ENCODE data around the gene IL24. TPM values are rescaled to one million over a fixed set of nuclear protein-coding genes. Genes with fewer than 3 reads are reported as not detected.
"Not testable (repeated sequence)": the region's sequence is repeated elsewhere in the genome, so short reads cannot be mapped to it uniquely, and the experiment has no call there.

The IL24 gene
- not detected for total RNA-seq

GRCh38 chr1:206897175-206897574, at the start of gene IL24:
Gene IL24, plus strand, starts transcription at chr1:206897443. Its CDS starts 390 bp downstream, at chr1:206897833.
- H3K4me3 ChIP-seq, result no peak within 1 kb of the TSS
- no peak for TF ChIP-seq CTCF (IDR thresholded peaks at IDR 0.05)
- no peaks in the 10 kb centered on the region for H3K36me3 ChIP-seq
- ATAC-seq (ENCODE audit: insufficient number of reproducible peaks, low FRiP score, low read depth), result no peak
- no peaks in the 10 kb centered on the region for H3K4me1 ChIP-seq (ENCODE audit: control insufficient read depth in 1 of 2, low read depth in 2 of 2)
- H3K9me3 ChIP-seq, result no peaks in the 10 kb centered on the region
- H3K27ac ChIP-seq, result no peak within 1 kb of the TSS
- H3K27me3 ChIP-seq (replicated peaks; ENCODE audit: insufficient read depth), result no peaks in the 10 kb centered on the region
- no peak for DNase-seq (ENCODE audit: low spot score)

GRCh38 chr1:206847946-206848345, 49.3 kb upstream of the IL24 start:
- no peaks in the 10 kb centered on the region for H3K4me1 ChIP-seq (ENCODE audit: control insufficient read depth in 1 of 2, low read depth in 2 of 2)
- H3K9me3 ChIP-seq, result no peaks in the 10 kb centered on the region
- no peak for ATAC-seq (ENCODE audit: insufficient number of reproducible peaks, low FRiP score, low read depth)
- no peaks in the 10 kb centered on the region for H3K36me3 ChIP-seq
- no peak overlapping the region for H3K27ac ChIP-seq
- no peak for DNase-seq (ENCODE audit: low spot score)
- no peaks in the 10 kb centered on the region for H3K27me3 ChIP-seq (replicated peaks; ENCODE audit: insufficient read depth)
- TF ChIP-seq CTCF (IDR thresholded peaks at IDR 0.05), result no peak
- H3K4me3 ChIP-seq, result no peak overlapping the region

GRCh38 chr1:206850401-206850800, 46.8 kb upstream of the IL24 start:
- Histone ChIP-seq H3K4me1 (ENCODE audit: control insufficient read depth in 1 of 2, low read depth in 2 of 2) (no peaks in the 10 kb centered on the region), H3K36me3 (no peaks in the 10 kb centered on the region), H3K27ac (no peak overlapping the region), H3K27me3 (replicated peaks; ENCODE audit: insufficient read depth) (no peaks in the 10 kb centered on the region), H3K9me3 (no peaks in the 10 kb centered on the region), H3K4me3 (no peak overlapping the region)
- DNase-seq (ENCODE audit: low spot score), result no peak
- no peak for ATAC-seq (ENCODE audit: insufficient number of reproducible peaks, low FRiP score, low read depth)
- TF ChIP-seq CTCF (IDR thresholded peaks at IDR 0.05), result no peak

GRCh38 chr1:206851341-206852010, 45.8 kb upstream of the IL24 start:
- no peak overlapping the region for H3K4me3 ChIP-seq
- no peaks in the 10 kb centered on the region for H3K36me3 ChIP-seq
- ATAC-seq (ENCODE audit: insufficient number of reproducible peaks, low FRiP score, low read depth), result no peak
- H3K9me3 ChIP-seq, result no peaks in the 10 kb centered on the region
- DNase-seq (ENCODE audit: low spot score), result no peak
- H3K4me1 ChIP-seq (ENCODE audit: control insufficient read depth in 1 of 2, low read depth in 2 of 2), result no peaks in the 10 kb centered on the region
- no peak for TF ChIP-seq CTCF (IDR thresholded peaks at IDR 0.05)
- H3K27ac ChIP-seq, result no peak overlapping the region
- H3K27me3 ChIP-seq (replicated peaks; ENCODE audit: insufficient read depth), result no peaks in the 10 kb centered on the region

- not testable (repeated sequence) for H3K27ac ChIP-seq; ATAC-seq (ENCODE audit: insufficient number of reproducible peaks, low FRiP score, low read depth); H3K9me3 ChIP-seq; DNase-seq (ENCODE audit: low spot score); H3K4me3 ChIP-seq; H3K4me1 ChIP-seq (ENCODE audit: control insufficient read depth in 1 of 2, low read depth in 2 of 2); H3K27me3 ChIP-seq (replicated peaks; ENCODE audit: insufficient read depth); H3K36me3 ChIP-seq
These were observed 44.6 kb upstream of the IL24 start for GRCh38 chr1:206852662-206853061.

- not testable (repeated sequence) for H3K4me3 ChIP-seq; H3K36me3 ChIP-seq; H3K4me1 ChIP-seq (ENCODE audit: control insufficient read depth in 1 of 2, low read depth in 2 of 2); ATAC-seq (ENCODE audit: insufficient number of reproducible peaks, low FRiP score, low read depth); H3K27ac ChIP-seq; DNase-seq (ENCODE audit: low spot score); H3K27me3 ChIP-seq (replicated peaks; ENCODE audit: insufficient read depth); H3K9me3 ChIP-seq
These were observed 43.5 kb upstream of the IL24 start for GRCh38 chr1:206853696-206854095.
